Tibial artery (tissue), 4 donors: ENCODE measurements around the gene TGM1.
"Not testable (repeated sequence)": the region's sequence is repeated elsewhere in the genome, so short reads cannot be mapped to it uniquely, and the experiment has no call there.

Experiments used
- DNase-seq, 2 donors: peaks; one replicate each; pipeline ENCODE4 v3.0.0-alpha.2; 2019
- H3K27ac ChIP-seq, 2 donors: fragments of 200-600 bp; sonication (generic) in 1 of 2; 1 replicate in 1 of 2; 2 replicates in 1 of 2; pipeline ENCODE4 v1.5.1; 2018 to 2019; ENCODE audit warnings: mild to moderate bottlenecking in 1 of 2
- H3K27me3 ChIP-seq, 2 donors: fragments of 200-600 bp; sonication (generic) in 1 of 2; one replicate each; pipeline versions ENCODE4 v1.5.1 to v1.6.0; 2016 to 2019
- H3K36me3 ChIP-seq, 3 donors: fragments of 200-600 bp; sonication (generic) in 2 of 3; one replicate each; pipeline ENCODE4 v1.5.1; 2016 to 2019; ENCODE audit warnings: mild to moderate bottlenecking in 2 of 3
- H3K4me1 ChIP-seq, 4 donors: fragments of 200-600 bp; sonication (generic) in 2 of 4; 1 replicate in 3 of 4; 2 replicates in 1 of 4; pipeline ENCODE4 v1.5.1; 2016 to 2019
- H3K4me3 ChIP-seq, 2 donors: fragments of 200-600 bp; sonication (generic) in 1 of 2; 1 replicate in 1 of 2; 2 replicates in 1 of 2; pipeline ENCODE4 v1.5.1; 2018 to 2019; ENCODE audit warnings: mild to moderate bottlenecking in 2 of 2
- H3K9me3 ChIP-seq, 3 donors: fragments of 200-600 bp; sonication (generic) in 1 of 3; one replicate each; pipeline ENCODE4 v1.5.1; 2016 to 2019
- CTCF ChIP-seq, 2 experiments: fragments of 200-600 bp in 1 of 2; fragments of 450-650 bp in 1 of 2; IDR thresholded peaks; one replicate each; pipeline ENCODE4 v1.5.1; 2017 to 2019; ENCODE audit warnings: antibody characterized with exemption in 2 of 2, mild to moderate bottlenecking in 1 of 2, moderate library complexity in 1 of 2
- intact Hi-C: fragments of 100-400 bp; cut with DNase I; formaldehyde crosslinking; loops from one replicate; pipeline ENCODE4 v1.15.0; 2023; ENCODE audit warnings: low total_unique reads

TGM1 gene

GRCh38 chr14:24250354-24250753 lies 12.6 kb downstream of the TGM1 start:
- intact Hi-C loops: no loop called here
- Histone ChIP-seq H3K27ac (no peak overlapping the region), H3K4me3 (no peak overlapping the region), H3K9me3 (no peaks in the 10 kb centered on the region), H3K27me3 (no peaks in the 10 kb centered on the region), H3K4me1 (no peaks in the 10 kb centered on the region), H3K36me3 (peaks cover 0 to 27% (median 0%) of the 10 kb centered on the region in 3 donors)
- peak in 1 of 2 donors; percentile 46 for DNase-seq
- no peak for TF ChIP-seq CTCF (IDR thresholded peaks at IDR 0.05)

- H3K27ac ChIP-seq: no peak overlapping the region
- H3K4me1 ChIP-seq: no peaks in the 10 kb centered on the region
- TF ChIP-seq CTCF (IDR thresholded peaks at IDR 0.05): no peak
- no peaks in the 10 kb centered on the region for H3K9me3 ChIP-seq
- H3K27me3 ChIP-seq: no peaks in the 10 kb centered on the region
- H3K36me3 ChIP-seq: peaks cover 0 to 17% (median 0%) of the 10 kb centered on the region in 3 donors
- no peak overlapping the region for H3K4me3 ChIP-seq
- intact Hi-C loops: loop anchor here (10.0 kb wide), 1 partner anchor 185 kb away; no protein-coding TSS in a partner anchor
- peak in 1 of 2 donors; percentile 33 for DNase-seq
These were observed 13.6 kb downstream of the TGM1 start for GRCh38 chr14:24249230-24250021.

- H3K9me3 ChIP-seq: no peaks in the 10 kb centered on the region
- no peak overlapping the region for H3K4me3 ChIP-seq
- H3K27me3 ChIP-seq: no peaks in the 10 kb centered on the region
- H3K27ac ChIP-seq: no peak overlapping the region
- peaks cover 0 to 10% (median 7%) of the 10 kb centered on the region in 4 donors for H3K4me1 ChIP-seq
- peak in 1 of 2 donors; percentile 10 for DNase-seq
- intact Hi-C loops: loop anchor here (10.0 kb wide), 1 partner anchor 187 kb away; no protein-coding TSS in a partner anchor
- no peak for TF ChIP-seq CTCF (IDR thresholded peaks at IDR 0.05)
- peaks cover 0 to 5% (median 0%) of the 10 kb centered on the region in 3 donors for H3K36me3 ChIP-seq
These were observed 15.6 kb downstream of the TGM1 start for GRCh38 chr14:24247422-24247821.

GRCh38 chr14:24246765-24247212 lies 16.2 kb downstream of the TGM1 start:
- peak in 1 of 2 donors; percentile 15 for DNase-seq
- Histone ChIP-seq H3K27me3 (no peaks in the 10 kb centered on the region), H3K4me1 (peaks cover 0 to 11% (median 7%) of the 10 kb centered on the region in 4 donors), H3K36me3 (peaks cover 0 to 4% (median 0%) of the 10 kb centered on the region in 3 donors), H3K4me3 (no peak overlapping the region), H3K9me3 (no peaks in the 10 kb centered on the region), H3K27ac (no peak overlapping the region)
- TF ChIP-seq CTCF (IDR thresholded peaks at IDR 0.05): no peak
- intact Hi-C loops: loop anchor here (10.0 kb wide), 1 partner anchor 188 kb away; no protein-coding TSS in a partner anchor

- not testable (repeated sequence) for H3K4me3 ChIP-seq, H3K27ac ChIP-seq, H3K9me3 ChIP-seq, H3K27me3 ChIP-seq
- intact Hi-C loops: loop anchor here (10.0 kb wide), 1 partner anchor 189 kb away; no protein-coding TSS in a partner anchor
- H3K36me3 ChIP-seq: peaks cover 8 to 13% (median 8%) of the 10 kb centered on the region in 3 donors
- H3K4me1 ChIP-seq: peaks cover 0 to 26% (median 21%) of the 10 kb centered on the region in 4 donors
- peak in 1 of 2 donors; percentile 39 for DNase-seq
These were observed 17.6 kb downstream of the TGM1 start for GRCh38 chr14:24245350-24245749.

GRCh38 chr14:24243336-24243836 lies 19.6 kb downstream of the TGM1 start:
- Histone ChIP-seq H3K4me1 (peaks cover 0 to 43% (median 33%) of the 10 kb centered on the region in 4 donors), H3K36me3 (peaks cover 18 to 29% (median 27%) of the 10 kb centered on the region in 3 donors), H3K27ac (peak overlapping the region; percentile 92 to 93), H3K9me3 (no peaks in the 10 kb centered on the region), H3K4me3 (peak overlapping the region; percentile 68 to 90), H3K27me3 (no peaks in the 10 kb centered on the region)
- DNase-seq: no peak
- no peak for TF ChIP-seq CTCF (IDR thresholded peaks at IDR 0.05)
- intact Hi-C loops: loop anchor here (5.0 to 10.0 kb wide), 3 partner anchors 54 to 191 kb away; partner anchors contain the start of genes DHRS1 and NOP9
